Hepatocyte (in vitro differentiated cells): ENCODE measurements around the gene EHD1. TPM values are rescaled to one million over a fixed set of nuclear protein-coding genes. Genes with fewer than 3 reads are reported as not detected.

Experiments used
- DNase-seq: peaks from one replicate; pipeline ENCODE4 v3.0.0-alpha.2; 2016; ENCODE audit warnings: low spot score
- H2AFZ ChIP-seq: fragments of 200-600 bp; sonication (generic); 2 replicates; pipeline ENCODE4 v1.6.0; 2016; ENCODE audit warnings: antibody characterized with exemption, mild to moderate bottlenecking
- H3K27ac ChIP-seq: fragments of 200-600 bp; sonication (generic); 2 replicates; pipeline ENCODE4 v1.5.1; 2016; ENCODE audit warnings: mild to moderate bottlenecking
- H3K27me3 ChIP-seq: fragments of 200-600 bp; sonication (generic); 2 replicates; pipeline ENCODE4 v1.6.1; 2016
- H3K36me3 ChIP-seq: fragments of 200-600 bp; sonication (generic); replicated peaks from 2 replicates; pipeline ENCODE4 v1.5.1; 2016; ENCODE audit warnings: low read depth; ENCODE audit not compliant: insufficient read depth
- H3K4me1 ChIP-seq: fragments of 200-600 bp; sonication (generic); 2 replicates; pipeline ENCODE4 v1.5.1; 2016; ENCODE audit warnings: mild to moderate bottlenecking, moderate library complexity; ENCODE audit not compliant: insufficient read depth
- H3K4me2 ChIP-seq: fragments of 200-600 bp; sonication (generic); 2 replicates; pipeline ENCODE4 v1.6.0; 2016
- H3K4me3 ChIP-seq: fragments of 200-600 bp; sonication (generic); 2 replicates; pipeline ENCODE4 v1.5.1; 2016; ENCODE audit warnings: mild to moderate bottlenecking
- H3K79me2 ChIP-seq: fragments of 200-600 bp; sonication (generic); 2 replicates; pipeline ENCODE4 v1.6.0; 2017; ENCODE audit warnings: mild to moderate bottlenecking
- H3K9me2 ChIP-seq: fragments of 200-600 bp; sonication (generic); replicated peaks from 2 replicates; pipeline ENCODE4 v1.6.0; 2017; ENCODE audit warnings: mild to moderate bottlenecking; ENCODE audit not compliant: insufficient read depth
- H3K9me3 ChIP-seq: fragments of 200-600 bp; sonication (generic); 2 replicates; pipeline ENCODE4 v1.5.1; 2016; ENCODE audit warnings: low read depth, mild to moderate bottlenecking
- H4K20me1 ChIP-seq: fragments of 200-600 bp; sonication (generic); 2 replicates; pipeline ENCODE4 v1.6.0; 2016; ENCODE audit warnings: mild to moderate bottlenecking; ENCODE audit not compliant: insufficient read depth, poor library complexity, severe bottlenecking
- EZH2 ChIP-seq: fragments of 200-600 bp; sonication (generic); IDR thresholded peaks from 2 replicates; pipeline ENCODE4 v1.6.1; 2016; ENCODE audit warnings: antibody characterized with exemption, mild to moderate bottlenecking, borderline replicate concordance
- EZH2phosphoT487 ChIP-seq: fragments of 200-600 bp; sonication (generic); IDR thresholded peaks from one replicate; pipeline ENCODE4 v1.6.1; 2018; ENCODE audit warnings: antibody characterized with exemption, mild to moderate bottlenecking, low read depth, moderate library complexity; ENCODE audit not compliant: unreplicated experiment, severe bottlenecking
- WGBS: methylation state at CpG from one replicate; pipeline ENCODE4 v1.1.6; 2016; ENCODE audit warnings: low lambda C conversion rate; ENCODE audit errors: missing lambda C conversion rate; 5-methylcytosine and 5-hydroxymethylcytosine counted together
- polyA plus RNA-seq: library from polyadenylated mRNA; unstranded; fragments of >200 nt; fragmentation: Nextera tagmentation; extraction: Ambion mirVana; gene quantifications from 2 replicates; pipeline ENCODE4 v1.2.1, GENCODE V29; 2016
- total RNA-seq: library from RNA; depleted of rRNA; stranded (reverse); fragments of >200 nt; gene quantifications from 2 replicates; pipeline ENCODE4 v1.2.3, GENCODE V29; 2014
- TF ChIP-seq, protein P1 (sequence below): fragments of 200-600 bp; sonication (generic); IDR thresholded peaks from 2 replicates; pipeline ENCODE4 v1.5.1; 2016; ENCODE audit warnings: antibody characterized with exemption, mild to moderate bottlenecking; ENCODE audit not compliant: poor library complexity

The EHD1 gene
- total and polyA plus RNA-seq, 2 experiments from 2014 or later, result 52.4 to 69.5 TPM

DNA sequence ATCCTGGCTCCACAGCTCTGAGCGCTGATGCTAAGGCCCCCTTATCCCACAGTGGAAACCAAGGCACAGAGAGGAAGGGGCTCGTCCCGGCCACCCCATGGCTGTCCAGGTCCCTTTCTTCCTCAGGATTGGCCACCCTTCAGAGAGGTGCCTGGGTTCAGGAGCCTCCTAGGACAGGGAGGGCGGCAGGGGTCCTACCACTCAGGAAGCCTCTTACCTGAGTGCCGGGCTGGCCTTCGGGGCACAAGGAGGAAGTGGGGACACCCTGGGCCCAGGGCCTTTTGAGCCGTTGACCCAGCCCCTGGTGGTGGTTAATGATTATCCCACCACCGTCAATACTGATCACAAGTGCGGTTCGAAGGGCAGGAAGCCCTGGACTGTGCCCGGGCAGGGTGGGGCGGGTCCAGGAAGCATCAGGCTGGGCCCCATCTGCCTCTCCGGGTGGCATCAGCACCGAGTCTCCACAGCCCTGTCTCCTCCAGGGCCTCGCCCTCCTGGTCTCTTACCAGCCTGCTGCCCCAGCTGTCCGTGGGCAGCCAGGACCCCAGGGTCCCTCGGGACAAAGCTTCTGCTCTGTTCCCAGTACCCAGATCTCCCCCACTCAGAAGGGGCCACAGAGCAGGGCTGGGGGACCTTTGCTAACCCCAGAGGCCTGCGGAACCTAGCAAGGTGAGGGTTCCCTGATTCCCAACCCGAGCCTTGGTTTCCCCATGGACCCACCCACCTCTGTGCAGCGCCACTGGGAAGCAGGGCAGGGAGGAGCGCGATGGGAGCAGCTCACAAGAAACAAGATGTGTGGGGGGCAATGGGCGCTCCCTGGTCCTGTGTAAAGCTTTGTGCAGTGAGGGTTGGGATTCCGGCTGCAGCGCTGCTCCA lies 15.0 kb upstream of the EHD1 start:
- no peak for TF ChIP-seq EZH2
- TF ChIP-seq, protein P1, sequence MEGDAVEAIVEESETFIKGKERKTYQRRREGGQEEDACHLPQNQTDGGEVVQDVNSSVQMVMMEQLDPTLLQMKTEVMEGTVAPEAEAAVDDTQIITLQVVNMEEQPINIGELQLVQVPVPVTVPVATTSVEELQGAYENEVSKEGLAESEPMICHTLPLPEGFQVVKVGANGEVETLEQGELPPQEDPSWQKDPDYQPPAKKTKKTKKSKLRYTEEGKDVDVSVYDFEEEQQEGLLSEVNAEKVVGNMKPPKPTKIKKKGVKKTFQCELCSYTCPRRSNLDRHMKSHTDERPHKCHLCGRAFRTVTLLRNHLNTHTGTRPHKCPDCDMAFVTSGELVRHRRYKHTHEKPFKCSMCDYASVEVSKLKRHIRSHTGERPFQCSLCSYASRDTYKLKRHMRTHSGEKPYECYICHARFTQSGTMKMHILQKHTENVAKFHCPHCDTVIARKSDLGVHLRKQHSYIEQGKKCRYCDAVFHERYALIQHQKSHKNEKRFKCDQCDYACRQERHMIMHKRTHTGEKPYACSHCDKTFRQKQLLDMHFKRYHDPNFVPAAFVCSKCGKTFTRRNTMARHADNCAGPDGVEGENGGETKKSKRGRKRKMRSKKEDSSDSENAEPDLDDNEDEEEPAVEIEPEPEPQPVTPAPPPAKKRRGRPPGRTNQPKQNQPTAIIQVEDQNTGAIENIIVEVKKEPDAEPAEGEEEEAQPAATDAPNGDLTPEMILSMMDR, result no peak

GRCh38 chr11:64892838-64893193 lies 14.4 kb upstream of the EHD1 start:
- TF ChIP-seq EZH2 (no peak), EZH2phosphoT487 (no peak)
- TF ChIP-seq, protein P1, result no peak
- no peak for DNase-seq
- Histone ChIP-seq H3K9me2 (no peaks in the 10 kb centered on the region), H3K4me2 (peak overlapping the region; percentile 78), H3K9me3 (no peaks in the 10 kb centered on the region), H2AFZ (no peak overlapping the region), H3K4me3 (peak overlapping the region; percentile 52), H3K27me3 (no peaks in the 10 kb centered on the region), H3K36me3 (no peaks in the 10 kb centered on the region), H3K4me1 (peaks cover 27% of the 10 kb centered on the region), H4K20me1 (no peaks in the 10 kb centered on the region), H3K27ac (peak overlapping the region; percentile 98), H3K79me2 (peaks cover 24% of the 10 kb centered on the region)
- 74% methylated on average over 10 of the region's 10 CpGs for WGBS

More for the DNA sequence above, 15.0 kb upstream of the EHD1 start:
- Histone ChIP-seq H3K4me3 (peak overlapping the region; percentile 52), H3K9me2 (no peaks in the 10 kb centered on the region), H3K4me1 (peaks cover 21% of the 10 kb centered on the region), H3K36me3 (no peaks in the 10 kb centered on the region), H3K4me2 (peak overlapping the region; percentile 78), H4K20me1 (no peaks in the 10 kb centered on the region), H3K27me3 (no peaks in the 10 kb centered on the region), H2AFZ (no peak overlapping the region), H3K27ac (peak overlapping the region; percentile 98), H3K79me2 (peaks cover 24% of the 10 kb centered on the region), H3K9me3 (no peaks in the 10 kb centered on the region)
- DNase-seq, result peak; percentile 90
- 69% methylated on average over 25 of the region's 25 CpGs for WGBS

DNA sequence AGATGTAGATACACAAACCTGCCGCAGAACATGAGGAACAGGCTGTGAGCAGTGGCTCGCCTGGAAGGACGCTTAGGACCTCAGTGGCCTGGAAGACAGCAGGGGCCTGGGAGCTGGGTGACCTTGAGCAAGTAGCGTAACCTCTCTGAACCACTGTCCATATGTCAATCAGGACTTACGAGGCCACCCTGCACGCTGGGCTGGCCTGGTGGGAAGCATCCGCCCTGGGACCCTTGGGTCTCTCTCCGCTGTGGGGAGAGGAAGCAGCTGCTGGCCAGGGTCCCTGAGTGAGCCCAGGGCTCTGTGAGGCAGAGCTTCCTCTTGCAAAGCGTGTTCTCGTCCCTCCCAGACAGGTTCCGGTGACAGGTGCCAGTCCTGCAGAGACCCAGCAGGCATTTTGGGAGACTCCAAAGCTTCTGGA lies 14.0 kb upstream of the EHD1 start:
- no peak for DNase-seq
- 62% methylated on average over 11 of the region's 11 CpGs for WGBS
- Histone ChIP-seq H3K36me3 (no peaks in the 10 kb centered on the region), H3K4me2 (peak overlapping the region; percentile 78), H3K9me3 (no peaks in the 10 kb centered on the region), H3K79me2 (peaks cover 24% of the 10 kb centered on the region), H3K9me2 (no peaks in the 10 kb centered on the region), H3K4me1 (peaks cover 31% of the 10 kb centered on the region), H3K27ac (peak overlapping the region; percentile 98), H4K20me1 (no peaks in the 10 kb centered on the region), H2AFZ (no peak overlapping the region), H3K27me3 (no peaks in the 10 kb centered on the region), H3K4me3 (peak overlapping the region; percentile 52)
- TF ChIP-seq EZH2 (no peak), EZH2phosphoT487 (no peak)
- TF ChIP-seq, protein P1, result no peak
